ENCODE results near the gene XK.
"Not testable (repeated sequence)": the region's sequence is repeated elsewhere in the genome, so short reads cannot be mapped to it uniquely, and the experiment has no call there.

Gene XK

GRCh38 chrX:37745835-37746217 lies 60.2 kb downstream of the XK start:
- no peak for DNase-seq
- in situ Hi-C loops (cut with HindIII; ENCODE audit: low pct_ligation_motif_present, low pct_unique_long_range_greater_than_20kb, low sequenced_read_pairs), result no loop called here

- in situ Hi-C loops (cut with HindIII; ENCODE audit: low pct_ligation_motif_present, low pct_unique_long_range_greater_than_20kb, low sequenced_read_pairs), result no loop called here
- DNase-seq, result no peak
These were observed 60.8 kb downstream of the XK start for GRCh38 chrX:37746218-37746941.

GRCh38 chrX:37746951-37747350 lies 61.4 kb downstream of the XK start:
- no peak for DNase-seq
- in situ Hi-C loops (cut with HindIII; ENCODE audit: low pct_ligation_motif_present, low pct_unique_long_range_greater_than_20kb, low sequenced_read_pairs), result no loop called here

GRCh38 chrX:37752281-37752680 lies 66.7 kb downstream of the XK start:
- DNase-seq, result no peak
- in situ Hi-C loops (cut with HindIII; ENCODE audit: low pct_ligation_motif_present, low pct_unique_long_range_greater_than_20kb, low sequenced_read_pairs), result no loop called here

- in situ Hi-C loops (cut with HindIII; ENCODE audit: low pct_ligation_motif_present, low pct_unique_long_range_greater_than_20kb, low sequenced_read_pairs), result no loop called here
- DNase-seq, result no peak
These were observed 67.3 kb downstream of the XK start for GRCh38 chrX:37752936-37753335.

GRCh38 chrX:37753384-37753783 lies 67.8 kb downstream of the XK start:
- in situ Hi-C loops (cut with HindIII; ENCODE audit: low pct_ligation_motif_present, low pct_unique_long_range_greater_than_20kb, low sequenced_read_pairs), result no loop called here
- DNase-seq, result no peak

- DNase-seq, result no peak
- in situ Hi-C loops (cut with HindIII; ENCODE audit: low pct_ligation_motif_present, low pct_unique_long_range_greater_than_20kb, low sequenced_read_pairs), result no loop called here
These were observed 68.9 kb downstream of the XK start for GRCh38 chrX:37754516-37754915.

- in situ Hi-C loops (cut with HindIII; ENCODE audit: low pct_ligation_motif_present, low pct_unique_long_range_greater_than_20kb, low sequenced_read_pairs), result no loop called here
These were observed 69.4 kb downstream of the XK start for GRCh38 chrX:37755025-37755424.

GRCh38 chrX:37757082-37757481 lies 71.5 kb downstream of the XK start:
- in situ Hi-C loops (cut with HindIII; ENCODE audit: low pct_ligation_motif_present, low pct_unique_long_range_greater_than_20kb, low sequenced_read_pairs), result no loop called here

More at GRCh38 chrX:37755025-37755424, 69.4 kb downstream of the XK start:
- DNase-seq, result no peak

GRCh38 chrX:37759351-37759750 lies 73.8 kb downstream of the XK start:
- DNase-seq, result no peak
- in situ Hi-C loops (cut with HindIII; ENCODE audit: low pct_ligation_motif_present, low pct_unique_long_range_greater_than_20kb, low sequenced_read_pairs), result no loop called here

More at GRCh38 chrX:37757082-37757481, 71.5 kb downstream of the XK start:
- no peak for DNase-seq

- DNase-seq, result no peak
- in situ Hi-C loops (cut with HindIII; ENCODE audit: low pct_ligation_motif_present, low pct_unique_long_range_greater_than_20kb, low sequenced_read_pairs), result no loop called here
These were observed 74.4 kb downstream of the XK start for GRCh38 chrX:37759878-37760418.

GRCh38 chrX:37763400-37763799 lies 77.8 kb downstream of the XK start:
- DNase-seq, result no peak
- in situ Hi-C loops (cut with HindIII; ENCODE audit: low pct_ligation_motif_present, low pct_unique_long_range_greater_than_20kb, low sequenced_read_pairs), result no loop called here

GRCh38 chrX:37765507-37765906 lies 79.9 kb downstream of the XK start:
- in situ Hi-C loops (cut with HindIII; ENCODE audit: low pct_ligation_motif_present, low pct_unique_long_range_greater_than_20kb, low sequenced_read_pairs), result no loop called here
- no peak for DNase-seq

GRCh38 chrX:37767430-37767829 lies 81.8 kb downstream of the XK start:
- no peak for DNase-seq
- in situ Hi-C loops (cut with HindIII; ENCODE audit: low pct_ligation_motif_present, low pct_unique_long_range_greater_than_20kb, low sequenced_read_pairs), result no loop called here

GRCh38 chrX:37768866-37769265 lies 83.3 kb downstream of the XK start:
- in situ Hi-C loops (cut with HindIII; ENCODE audit: low pct_ligation_motif_present, low pct_unique_long_range_greater_than_20kb, low sequenced_read_pairs); DNase-seq: not testable (repeated sequence)

GRCh38 chrX:37776283-37776986 lies 90.8 kb downstream of the XK start:
- no peak for DNase-seq
- in situ Hi-C loops (cut with HindIII; ENCODE audit: low pct_ligation_motif_present, low pct_unique_long_range_greater_than_20kb, low sequenced_read_pairs), result no loop called here

GRCh38 chrX:37776987-37777325 lies 91.4 kb downstream of the XK start:
- in situ Hi-C loops (cut with HindIII; ENCODE audit: low pct_ligation_motif_present, low pct_unique_long_range_greater_than_20kb, low sequenced_read_pairs), result no loop called here

GRCh38 chrX:37779857-37780256 lies 94.3 kb downstream of the XK start, which contains the start of gene CYBB:
TSS of gene CYBB (plus strand) at chrX:37780059. CDS start at chrX:37780078, 19 bp downstream.
- in situ Hi-C loops (cut with HindIII; ENCODE audit: low pct_ligation_motif_present, low pct_unique_long_range_greater_than_20kb, low sequenced_read_pairs), result no loop called here
- DNase-seq, result no peak

More at GRCh38 chrX:37776987-37777325, 91.4 kb downstream of the XK start:
- no peak for DNase-seq

- no peak for DNase-seq
- in situ Hi-C loops (cut with HindIII; ENCODE audit: low pct_ligation_motif_present, low pct_unique_long_range_greater_than_20kb, low sequenced_read_pairs), result no loop called here
These were observed 95.5 kb downstream of the XK start for GRCh38 chrX:37781081-37781480.

All from ACHN (cell line).